ENCODE results near the gene PLOD1.
A peak's percentile ranks its signal among the peaks of the same experiment; 100 is the strongest.

DNA sequence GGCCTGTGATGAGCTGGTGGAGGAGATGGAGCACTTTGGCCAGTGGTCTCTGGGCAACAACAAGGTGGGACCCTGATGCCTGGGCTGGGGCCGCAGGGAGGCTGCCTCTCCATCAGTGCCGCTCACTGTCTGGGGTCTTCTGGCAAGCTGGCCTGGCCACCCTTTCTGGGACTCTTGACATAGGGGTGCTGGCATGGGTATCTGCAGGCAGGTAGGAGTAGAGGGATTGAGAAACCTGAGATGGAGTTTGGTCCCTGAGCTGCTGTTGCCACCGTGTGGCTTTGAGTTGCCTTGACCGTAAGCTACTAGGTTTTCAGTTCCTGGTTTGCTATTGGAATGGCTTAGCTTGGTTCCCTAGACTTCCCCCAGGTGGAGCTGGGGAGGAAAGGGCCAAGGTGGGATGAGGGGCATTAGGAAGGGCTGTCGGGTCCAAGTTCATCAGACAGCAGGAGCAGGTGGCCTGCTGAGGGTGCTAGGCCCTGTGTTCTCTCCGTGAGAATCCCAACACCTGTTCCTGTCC lies 32.6 kb downstream of the PLOD1 start:
- TF ChIP-seq, protein P1, sequence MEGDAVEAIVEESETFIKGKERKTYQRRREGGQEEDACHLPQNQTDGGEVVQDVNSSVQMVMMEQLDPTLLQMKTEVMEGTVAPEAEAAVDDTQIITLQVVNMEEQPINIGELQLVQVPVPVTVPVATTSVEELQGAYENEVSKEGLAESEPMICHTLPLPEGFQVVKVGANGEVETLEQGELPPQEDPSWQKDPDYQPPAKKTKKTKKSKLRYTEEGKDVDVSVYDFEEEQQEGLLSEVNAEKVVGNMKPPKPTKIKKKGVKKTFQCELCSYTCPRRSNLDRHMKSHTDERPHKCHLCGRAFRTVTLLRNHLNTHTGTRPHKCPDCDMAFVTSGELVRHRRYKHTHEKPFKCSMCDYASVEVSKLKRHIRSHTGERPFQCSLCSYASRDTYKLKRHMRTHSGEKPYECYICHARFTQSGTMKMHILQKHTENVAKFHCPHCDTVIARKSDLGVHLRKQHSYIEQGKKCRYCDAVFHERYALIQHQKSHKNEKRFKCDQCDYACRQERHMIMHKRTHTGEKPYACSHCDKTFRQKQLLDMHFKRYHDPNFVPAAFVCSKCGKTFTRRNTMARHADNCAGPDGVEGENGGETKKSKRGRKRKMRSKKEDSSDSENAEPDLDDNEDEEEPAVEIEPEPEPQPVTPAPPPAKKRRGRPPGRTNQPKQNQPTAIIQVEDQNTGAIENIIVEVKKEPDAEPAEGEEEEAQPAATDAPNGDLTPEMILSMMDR (IDR thresholded peaks at IDR 0.05; ENCODE audit: insufficient read depth, low read length, poor library complexity, severe bottlenecking) = peak; percentile 39
- no peak for TF ChIP-seq EZH2phosphoT487 (conservative IDR thresholded peaks at IDR 0.05; ENCODE audit: low read length)
